ENCODE measurements around the gene ABCC5.
"Not testable (repeated sequence)": the region's sequence is repeated elsewhere in the genome, so short reads cannot be mapped to it uniquely, and the experiment has no call there.

Gene ABCC5

GRCh38 chr3:184015381-184016019 lies 2.2 kb downstream of the ABCC5 start:
- DNase-seq: no peak

GRCh38 chr3:184011937-184012889 lies 5.5 kb downstream of the ABCC5 start:
- no peak for DNase-seq

- DNase-seq: no peak
These were observed 6.3 kb downstream of the ABCC5 start for GRCh38 chr3:184011230-184011876.

- no peak for DNase-seq
These were observed 9.5 kb downstream of the ABCC5 start for GRCh38 chr3:184008161-184008560.

GRCh38 chr3:184007143-184007813 lies 10.4 kb downstream of the ABCC5 start:
- DNase-seq: not testable (repeated sequence)

GRCh38 chr3:184005941-184006507 lies 11.7 kb downstream of the ABCC5 start:
- peak in 3 of 6 experiments; percentile 29 to 43 (median 36) for DNase-seq

GRCh38 chr3:184004476-184004875 lies 13.2 kb downstream of the ABCC5 start:
- DNase-seq: no peak

- DNase-seq: no peak
These were observed 14.3 kb downstream of the ABCC5 start for GRCh38 chr3:184003187-184003967.

- no peak for DNase-seq
These were observed 15.2 kb downstream of the ABCC5 start for GRCh38 chr3:184002469-184002868.

GRCh38 chr3:184001761-184002160 lies 15.9 kb downstream of the ABCC5 start:
- no peak for DNase-seq

GRCh38 chr3:183991403-183991802 lies 26.3 kb downstream of the ABCC5 start:
- no peak for DNase-seq

- no peak for DNase-seq
These were observed 29.4 kb downstream of the ABCC5 start for GRCh38 chr3:183988216-183988790.

GRCh38 chr3:183987000-183987600 lies 30.6 kb downstream of the ABCC5 start:
- DNase-seq: no peak

- no peak for DNase-seq
These were observed 32.6 kb downstream of the ABCC5 start for GRCh38 chr3:183984749-183985729.

GRCh38 chr3:183984127-183984740 lies 33.5 kb downstream of the ABCC5 start:
- no peak for DNase-seq

GRCh38 chr3:183981990-183982644 lies 35.6 kb downstream of the ABCC5 start:
- no peak for DNase-seq

- no peak for DNase-seq
These were observed 37.3 kb downstream of the ABCC5 start for GRCh38 chr3:183980403-183980802.

GRCh38 chr3:183975981-183976662 lies 41.6 kb downstream of the ABCC5 start:
- DNase-seq: no peak
